ENCODE data around the gene CDH4. TPM values are rescaled to one million over a fixed set of nuclear protein-coding genes. Genes with fewer than 3 reads are reported as not detected.

The CDH4 gene
- polyA plus RNA-seq, 1 donor: 1.7 TPM

DNA sequence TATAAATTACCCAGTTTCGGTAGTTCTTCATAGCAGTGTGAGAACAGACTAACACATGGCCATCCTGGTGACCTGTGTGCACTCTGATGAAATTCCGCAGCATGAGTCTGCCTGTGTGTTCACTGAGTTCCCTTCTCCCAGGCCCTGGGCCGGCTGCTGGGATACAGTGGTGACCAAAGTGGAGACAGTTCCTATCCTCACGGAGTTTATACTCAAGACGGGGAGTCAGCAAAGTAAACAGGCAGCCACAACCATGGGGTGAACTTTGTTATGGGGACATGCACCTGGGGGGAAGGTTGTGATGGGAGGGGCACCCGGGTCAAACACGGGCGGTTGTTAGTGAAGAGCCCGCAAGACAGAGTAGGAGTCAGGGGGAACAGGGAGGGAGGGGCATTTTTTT lies 202.0 kb downstream of the CDH4 start:
- Histone ChIP-seq H3K27ac (ENCODE audit: low read length) (no peak overlapping the region), H3K9me3 (ENCODE audit: control insufficient read depth, low read depth, low read length) (no peaks in the 10 kb centered on the region), H3K27me3 (ENCODE audit: control insufficient read depth, insufficient read depth, low read length) (no peaks in the 10 kb centered on the region), H3K36me3 (ENCODE audit: control insufficient read depth, insufficient read depth, low read length) (no peaks in the 10 kb centered on the region), H3K4me1 (ENCODE audit: control insufficient read depth, insufficient read depth, low read length) (no peaks in the 10 kb centered on the region), H3K4me3 (ENCODE audit: low read length) (no peak overlapping the region)
- no CpG with 5 or more reads among the region's 9 CpGs for WGBS (ENCODE audit: insufficient coverage, low lambda C conversion rate)
- DNase-seq: no peak

DNA sequence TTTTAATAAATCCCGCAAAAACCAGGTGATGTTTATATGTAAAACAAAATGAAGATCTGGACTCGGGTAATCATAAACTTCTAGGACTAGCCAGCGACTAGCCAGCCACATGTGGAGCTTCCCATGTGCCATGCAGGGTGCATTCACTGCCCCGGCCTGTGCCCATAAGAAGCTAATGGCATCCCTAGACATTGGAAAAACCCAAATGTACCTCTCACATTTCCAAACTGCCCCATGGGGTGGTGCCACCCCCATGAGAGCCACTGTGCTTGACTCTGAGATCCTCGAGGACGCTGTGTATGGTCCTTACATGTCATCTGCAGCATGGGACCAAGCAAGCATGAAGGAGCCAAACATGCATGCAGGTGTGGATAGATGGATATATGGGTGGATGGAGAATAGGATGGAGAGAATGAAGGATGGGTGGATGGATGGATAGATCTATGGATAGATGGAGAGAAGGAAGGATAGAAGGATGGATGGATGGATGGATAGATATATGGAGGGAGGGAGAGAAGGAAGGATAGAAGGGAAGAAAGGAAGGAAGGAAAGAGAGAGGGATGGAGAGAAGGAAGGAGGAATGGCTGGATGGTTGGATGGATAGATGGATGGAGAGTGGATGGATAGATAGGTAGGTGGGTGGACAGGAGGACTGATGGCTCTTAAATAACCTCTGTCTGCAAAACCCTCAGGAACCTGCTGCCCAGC lies 203.6 kb downstream of the CDH4 start:
- H3K36me3 ChIP-seq (ENCODE audit: control insufficient read depth, insufficient read depth, low read length): no peaks in the 10 kb centered on the region
- no peak overlapping the region for H3K4me3 ChIP-seq (ENCODE audit: low read length)
- peaks cover 3% of the 10 kb centered on the region for H3K9me3 ChIP-seq (ENCODE audit: control insufficient read depth, low read depth, low read length)
- H3K27ac ChIP-seq (ENCODE audit: low read length): no peak overlapping the region
- DNase-seq: no peak
- WGBS (ENCODE audit: insufficient coverage, low lambda C conversion rate): no CpG with 5 or more reads among the region's 6 CpGs
- H3K27me3 ChIP-seq (ENCODE audit: control insufficient read depth, insufficient read depth, low read length): no peaks in the 10 kb centered on the region
- H3K4me1 ChIP-seq (ENCODE audit: control insufficient read depth, insufficient read depth, low read length): no peaks in the 10 kb centered on the region

DNA sequence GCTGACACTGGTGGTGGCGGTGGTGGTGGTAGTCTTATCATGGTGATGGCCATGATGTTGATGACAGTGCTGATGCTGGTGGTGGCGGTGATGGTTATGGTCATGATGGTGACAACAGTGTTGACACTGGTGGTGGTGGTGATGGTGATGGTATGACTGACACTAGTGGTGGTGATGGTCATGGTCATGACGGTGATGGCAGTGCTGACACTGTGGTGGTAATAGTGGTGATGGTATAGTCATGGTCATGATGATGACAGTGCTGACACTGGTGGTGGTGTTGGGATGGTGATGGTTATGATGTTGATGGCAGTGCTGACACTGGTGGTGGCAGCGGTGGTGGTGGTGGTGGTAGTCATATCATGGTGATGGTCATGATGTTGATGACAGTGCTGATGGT lies 205.7 kb downstream of the CDH4 start:
- no CpG with 5 or more reads among the region's 4 CpGs for WGBS (ENCODE audit: insufficient coverage, low lambda C conversion rate)
- no peaks in the 10 kb centered on the region for H3K27me3 ChIP-seq (ENCODE audit: control insufficient read depth, insufficient read depth, low read length)

DNA sequence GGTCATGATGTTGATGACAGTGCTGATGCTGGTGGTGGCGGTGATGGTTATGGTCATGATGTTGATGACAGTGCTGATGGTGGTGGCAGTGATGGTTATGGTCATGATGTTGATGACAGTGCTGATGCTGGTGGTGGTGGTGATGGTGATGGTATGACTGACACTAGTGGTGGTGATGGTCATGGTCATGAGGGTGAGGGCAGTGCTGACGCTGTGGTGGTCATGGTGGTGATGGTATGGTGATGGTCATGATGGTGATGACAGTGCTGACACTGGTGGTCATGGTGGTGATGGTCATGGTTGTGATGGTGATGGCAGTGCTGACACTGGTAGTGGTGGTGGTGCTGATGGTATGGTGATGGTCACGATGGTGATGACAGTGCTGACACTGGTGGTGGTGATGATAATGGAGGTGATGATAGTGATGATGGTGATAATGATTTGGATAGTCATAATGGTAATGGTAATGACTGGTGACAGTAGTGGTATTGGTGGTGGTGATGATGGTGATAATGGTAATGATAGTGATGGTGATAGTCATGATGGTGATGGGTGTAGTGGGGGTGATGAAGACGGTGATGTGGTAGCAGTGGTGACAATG lies 206.2 kb downstream of the CDH4 start:
- DNase-seq: no peak
- Histone ChIP-seq H3K27me3 (ENCODE audit: control insufficient read depth, insufficient read depth, low read length) (no peaks in the 10 kb centered on the region), H3K4me3 (ENCODE audit: low read length) (no peak overlapping the region), H3K4me1 (ENCODE audit: control insufficient read depth, insufficient read depth, low read length) (no peaks in the 10 kb centered on the region), H3K9me3 (ENCODE audit: control insufficient read depth, low read depth, low read length) (peaks cover 3% of the 10 kb centered on the region), H3K36me3 (ENCODE audit: control insufficient read depth, insufficient read depth, low read length) (no peaks in the 10 kb centered on the region), H3K27ac (ENCODE audit: low read length) (no peak overlapping the region)
- 100% methylated on average over 1 of the region's 4 CpGs for WGBS (ENCODE audit: insufficient coverage, low lambda C conversion rate)

More for the DNA sequence above, 205.7 kb downstream of the CDH4 start:
- peaks cover 3% of the 10 kb centered on the region for H3K9me3 ChIP-seq (ENCODE audit: control insufficient read depth, low read depth, low read length)
- no peaks in the 10 kb centered on the region for H3K36me3 ChIP-seq (ENCODE audit: control insufficient read depth, insufficient read depth, low read length)
- DNase-seq: no peak
- H3K4me1 ChIP-seq (ENCODE audit: control insufficient read depth, insufficient read depth, low read length): no peaks in the 10 kb centered on the region
- H3K27ac ChIP-seq (ENCODE audit: low read length): no peak overlapping the region
- no peak overlapping the region for H3K4me3 ChIP-seq (ENCODE audit: low read length)

DNA sequence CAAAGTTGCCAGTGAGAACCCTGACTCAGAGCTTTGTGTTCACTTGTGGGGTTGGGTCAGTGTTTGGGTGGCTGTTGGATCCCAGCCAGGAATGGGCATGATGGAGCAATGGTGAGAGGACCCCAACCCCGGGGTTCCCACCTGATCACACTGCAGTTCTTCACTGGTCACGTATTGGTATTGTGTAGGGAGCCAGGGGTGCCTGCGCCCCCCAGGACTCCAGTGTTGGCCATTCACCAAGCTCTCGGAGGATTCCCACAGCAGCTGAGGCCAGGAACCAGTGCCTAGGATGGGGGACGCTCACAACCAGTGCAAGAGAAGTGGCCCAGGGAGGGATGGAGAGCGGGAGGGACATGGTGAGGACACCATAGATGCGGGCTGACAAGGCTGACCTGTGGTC lies 207.2 kb downstream of the CDH4 start:
- Histone ChIP-seq H3K4me1 (ENCODE audit: control insufficient read depth, insufficient read depth, low read length) (no peaks in the 10 kb centered on the region), H3K36me3 (ENCODE audit: control insufficient read depth, insufficient read depth, low read length) (no peaks in the 10 kb centered on the region), H3K9me3 (ENCODE audit: control insufficient read depth, low read depth, low read length) (peaks cover 3% of the 10 kb centered on the region), H3K27me3 (ENCODE audit: control insufficient read depth, insufficient read depth, low read length) (no peaks in the 10 kb centered on the region), H3K27ac (ENCODE audit: low read length) (no peak overlapping the region), H3K4me3 (ENCODE audit: low read length) (no peak overlapping the region)
- DNase-seq: no peak
- no CpG with 5 or more reads among the region's 7 CpGs for WGBS (ENCODE audit: insufficient coverage, low lambda C conversion rate)

DNA sequence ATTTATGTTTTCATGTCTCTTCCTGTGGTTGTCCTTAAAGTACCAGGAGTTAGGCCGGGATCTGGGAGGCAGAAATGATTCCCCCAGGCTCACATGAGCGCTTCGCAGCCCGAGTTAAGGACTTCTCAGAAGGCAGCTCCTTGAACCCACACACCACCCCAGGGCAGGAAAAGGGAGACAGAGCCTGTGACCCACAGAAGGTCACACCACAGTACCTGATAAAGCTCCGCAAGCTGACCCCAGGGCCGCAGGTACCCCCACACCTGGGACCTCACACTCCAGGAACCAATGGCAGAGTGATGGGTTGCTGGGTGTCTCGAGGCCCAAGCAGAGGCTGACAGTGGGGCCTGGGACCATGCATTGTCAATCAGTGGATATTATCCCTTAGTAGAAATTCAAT lies 207.6 kb downstream of the CDH4 start:
- no peaks in the 10 kb centered on the region for H3K36me3 ChIP-seq (ENCODE audit: control insufficient read depth, insufficient read depth, low read length)
- WGBS (ENCODE audit: insufficient coverage, low lambda C conversion rate): 20% methylated on average over 1 of the region's 7 CpGs
- no peak for DNase-seq

DNA sequence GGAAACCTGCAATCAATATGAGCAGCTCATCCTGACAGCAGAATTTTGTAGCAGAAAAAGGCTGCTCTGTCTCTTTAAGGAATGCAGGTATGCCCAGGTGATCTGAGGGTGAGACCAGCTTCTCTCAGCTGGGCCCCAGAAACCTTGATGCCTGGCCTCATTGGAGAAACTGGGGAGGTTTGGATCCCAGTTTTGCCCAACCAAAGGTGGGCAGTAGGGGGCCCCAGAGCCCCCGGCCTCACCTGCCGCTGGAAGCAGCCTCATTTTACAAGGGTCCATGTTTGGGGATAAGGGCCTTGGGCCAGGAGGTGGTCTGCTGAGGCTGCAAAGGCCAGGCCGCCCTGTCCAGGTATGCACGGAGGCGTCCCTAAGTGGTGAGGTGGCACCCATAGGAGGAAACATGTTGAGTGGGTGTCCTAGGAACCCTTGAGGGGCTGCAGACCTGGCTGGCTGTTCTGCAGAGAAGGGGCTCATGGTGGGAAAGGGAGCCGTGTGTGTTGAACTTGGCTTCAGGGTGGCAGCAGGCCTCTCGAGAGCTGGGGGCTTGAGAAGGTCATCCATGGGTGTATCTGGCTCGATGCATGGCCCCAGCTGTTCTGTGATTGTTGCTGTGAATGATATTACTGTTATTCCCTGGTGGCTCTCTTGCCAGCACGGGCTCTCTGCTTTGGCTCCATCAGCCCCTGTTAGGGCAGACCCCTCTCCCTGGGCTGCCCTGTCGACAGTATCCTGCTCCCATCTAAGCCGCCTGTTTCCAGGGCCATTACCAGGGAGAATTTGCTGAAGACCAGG lies 208.4 kb downstream of the CDH4 start:
- no CpG with 5 or more reads among the region's 11 CpGs for WGBS (ENCODE audit: insufficient coverage, low lambda C conversion rate)
- Histone ChIP-seq H3K36me3 (ENCODE audit: control insufficient read depth, insufficient read depth, low read length) (no peaks in the 10 kb centered on the region), H3K4me3 (ENCODE audit: low read length) (no peak overlapping the region), H3K27ac (ENCODE audit: low read length) (no peak overlapping the region), H3K27me3 (ENCODE audit: control insufficient read depth, insufficient read depth, low read length) (no peaks in the 10 kb centered on the region), H3K4me1 (ENCODE audit: control insufficient read depth, insufficient read depth, low read length) (no peaks in the 10 kb centered on the region), H3K9me3 (ENCODE audit: control insufficient read depth, low read depth, low read length) (peaks cover 3% of the 10 kb centered on the region)
- no peak for DNase-seq

More for the DNA sequence above, 207.6 kb downstream of the CDH4 start:
- Histone ChIP-seq H3K9me3 (ENCODE audit: control insufficient read depth, low read depth, low read length) (peaks cover 3% of the 10 kb centered on the region), H3K27me3 (ENCODE audit: control insufficient read depth, insufficient read depth, low read length) (no peaks in the 10 kb centered on the region), H3K4me3 (ENCODE audit: low read length) (no peak overlapping the region), H3K4me1 (ENCODE audit: control insufficient read depth, insufficient read depth, low read length) (no peaks in the 10 kb centered on the region), H3K27ac (ENCODE audit: low read length) (no peak overlapping the region)

DNA sequence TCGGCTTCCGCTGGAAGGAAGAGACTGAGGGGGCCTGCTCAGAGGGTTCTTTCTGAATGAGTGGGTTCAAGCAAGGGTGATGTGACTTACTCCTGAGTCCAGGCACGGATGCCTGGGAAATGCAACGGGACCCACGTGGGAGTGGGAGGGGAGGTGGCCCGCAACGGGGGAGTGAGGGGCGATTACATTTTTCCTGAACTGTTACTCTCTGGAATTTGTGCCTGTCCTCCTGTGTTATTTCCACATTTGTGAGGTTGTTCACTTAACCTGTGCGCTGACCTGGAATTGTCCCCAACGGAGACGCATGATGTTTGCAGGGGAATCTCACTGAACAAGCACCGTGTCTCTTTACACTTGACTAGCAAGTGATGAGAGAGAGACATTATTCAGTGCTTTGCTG lies 209.4 kb downstream of the CDH4 start:
- no peak for DNase-seq
- H3K36me3 ChIP-seq (ENCODE audit: control insufficient read depth, insufficient read depth, low read length): no peaks in the 10 kb centered on the region
- H3K4me3 ChIP-seq (ENCODE audit: low read length): no peak overlapping the region
- no peak overlapping the region for H3K27ac ChIP-seq (ENCODE audit: low read length)
- H3K27me3 ChIP-seq (ENCODE audit: control insufficient read depth, insufficient read depth, low read length): no peaks in the 10 kb centered on the region
- no peaks in the 10 kb centered on the region for H3K4me1 ChIP-seq (ENCODE audit: control insufficient read depth, insufficient read depth, low read length)
- no CpG with 5 or more reads among the region's 12 CpGs for WGBS (ENCODE audit: insufficient coverage, low lambda C conversion rate)
- peaks cover 3% of the 10 kb centered on the region for H3K9me3 ChIP-seq (ENCODE audit: control insufficient read depth, low read depth, low read length)

DNA sequence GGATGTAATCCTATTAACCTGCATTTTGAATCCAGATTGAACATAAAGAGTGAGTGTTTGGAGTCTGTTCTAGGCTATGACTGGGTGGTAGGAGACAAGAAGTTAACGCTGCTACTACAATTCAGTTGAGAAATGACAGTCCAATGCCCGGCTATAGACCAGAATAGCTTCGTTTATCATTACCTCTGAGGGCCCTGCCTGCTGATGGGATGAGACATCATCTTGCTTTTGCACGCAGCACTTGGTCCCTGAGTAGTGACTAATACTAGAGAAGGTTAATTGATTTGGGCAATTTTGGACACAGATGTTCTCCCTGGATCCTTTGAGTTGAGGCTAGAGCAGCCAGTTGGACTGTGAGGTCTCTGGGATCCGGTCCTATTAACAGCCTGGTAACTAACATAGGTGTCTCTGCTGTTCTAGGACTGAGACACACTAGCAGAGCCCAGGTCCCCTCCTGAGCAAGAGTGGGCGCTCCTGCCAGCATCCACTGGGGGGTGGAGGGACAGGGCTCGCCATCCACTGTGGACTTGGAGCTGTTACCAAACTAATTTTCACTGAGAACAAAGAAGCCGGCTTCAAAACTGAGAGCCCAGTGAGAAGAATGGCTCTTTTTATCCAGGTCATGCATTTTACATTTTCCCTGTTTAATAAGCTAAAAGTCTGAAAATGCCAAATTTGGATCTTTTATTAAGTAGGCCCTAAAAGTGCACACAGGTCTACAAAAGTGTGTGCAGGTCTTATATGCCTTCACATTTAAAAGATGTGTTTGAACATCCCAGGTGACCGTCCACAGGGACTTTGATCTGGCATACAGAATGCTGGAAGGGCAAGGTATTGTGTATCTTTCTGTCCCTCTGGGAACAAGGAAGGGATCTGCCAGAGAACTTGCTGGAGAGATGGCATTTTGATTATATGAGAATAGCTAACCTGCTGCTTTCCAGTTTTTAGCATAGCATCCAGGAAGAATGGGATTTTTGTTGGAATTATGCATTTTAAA lies 212.5 kb downstream of the CDH4 start:
- H3K36me3 ChIP-seq (ENCODE audit: control insufficient read depth, insufficient read depth, low read length): no peaks in the 10 kb centered on the region
- no peak overlapping the region for H3K4me3 ChIP-seq (ENCODE audit: low read length)
- H3K4me1 ChIP-seq (ENCODE audit: control insufficient read depth, insufficient read depth, low read length): no peaks in the 10 kb centered on the region
- H3K27me3 ChIP-seq (ENCODE audit: control insufficient read depth, insufficient read depth, low read length): no peaks in the 10 kb centered on the region
- no peak for DNase-seq
- peaks cover 3% of the 10 kb centered on the region for H3K9me3 ChIP-seq (ENCODE audit: control insufficient read depth, low read depth, low read length)
- no CpG with 5 or more reads among the region's 9 CpGs for WGBS (ENCODE audit: insufficient coverage, low lambda C conversion rate)
- no peak overlapping the region for H3K27ac ChIP-seq (ENCODE audit: low read length)

DNA sequence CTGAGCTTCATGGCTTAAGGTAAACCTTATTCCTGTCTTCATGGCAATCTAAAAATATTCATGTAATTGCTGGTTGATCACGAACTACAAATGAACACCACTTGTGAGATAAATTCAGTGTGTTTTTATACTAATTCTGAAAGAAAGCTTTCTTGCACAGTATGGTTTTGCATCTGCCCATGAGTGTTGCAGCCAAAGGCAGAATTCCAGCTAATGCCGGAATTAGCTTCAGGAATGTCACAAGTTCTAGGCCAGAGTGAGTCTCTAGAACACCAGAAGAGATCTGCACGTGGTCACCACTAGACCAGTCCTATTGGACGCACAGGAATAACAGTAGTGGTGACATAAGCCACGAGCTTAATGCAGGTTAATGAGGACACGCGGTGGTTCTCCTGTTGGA lies 223.7 kb downstream of the CDH4 start:
- Histone ChIP-seq H3K27ac (ENCODE audit: low read length) (no peak overlapping the region), H3K4me1 (ENCODE audit: control insufficient read depth, insufficient read depth, low read length) (no peaks in the 10 kb centered on the region), H3K36me3 (ENCODE audit: control insufficient read depth, insufficient read depth, low read length) (no peaks in the 10 kb centered on the region), H3K4me3 (ENCODE audit: low read length) (no peak overlapping the region), H3K9me3 (ENCODE audit: control insufficient read depth, low read depth, low read length) (no peaks in the 10 kb centered on the region), H3K27me3 (ENCODE audit: control insufficient read depth, insufficient read depth, low read length) (no peaks in the 10 kb centered on the region)
- whole genome bisulfite sequencing (ENCODE audit: insufficient coverage, low lambda C conversion rate): 96% methylated on average over 3 of the region's 7 CpGs
- no peak for DNase-seq
